NCI-H2196 (cell line): ENCODE measurements around the gene SH2D3C.
A peak's percentile ranks its signal among the peaks of the same experiment; 100 is the strongest.

Source experiments
- DNase-seq: peaks from one replicate; lab custom pipeline; 2025; ENCODE audit not compliant: unreplicated experiment; lab: John Stamatoyannopoulos, UW

The SH2D3C gene

GRCh38 chr9:127778280-127779135 lies at the start of gene SH2D3C:
Gene SH2D3C, minus strand, starts transcription at chr9:127778666. Its CDS starts 39 bp downstream, at chr9:127778627.
- DNase-seq = no peak

- no peak for DNase-seq
Observed at GRCh38 chr9:127826253-127826913, 47.9 kb upstream of the SH2D3C start.

GRCh38 chr9:127825319-127826051 lies 47.0 kb upstream of the SH2D3C start:
- DNase-seq = no peak

GRCh38 chr9:127822108-127822507 lies 43.6 kb upstream of the SH2D3C start:
- DNase-seq = no peak

GRCh38 chr9:127818574-127818973 lies 40.1 kb upstream of the SH2D3C start:
- no peak for DNase-seq

- no peak for DNase-seq
Observed at GRCh38 chr9:127817881-127818434, 39.5 kb upstream of the SH2D3C start.

- DNase-seq = no peak
Observed at GRCh38 chr9:127816728-127817127, 38.3 kb upstream of the SH2D3C start.

- no peak for DNase-seq
Observed at GRCh38 chr9:127816362-127816725, 37.9 kb upstream of the SH2D3C start.

- no peak for DNase-seq
Observed at GRCh38 chr9:127815512-127816361, 37.3 kb upstream of the SH2D3C start.

- DNase-seq = no peak
Observed at GRCh38 chr9:127814619-127815511, 36.4 kb upstream of the SH2D3C start.

- DNase-seq = no peak
Observed at GRCh38 chr9:127813686-127814226, 35.3 kb upstream of the SH2D3C start.

GRCh38 chr9:127812936-127813675 lies 34.6 kb upstream of the SH2D3C start:
- no peak for DNase-seq

- no peak for DNase-seq
Observed at GRCh38 chr9:127812011-127812410, 33.5 kb upstream of the SH2D3C start.

GRCh38 chr9:127810378-127811187 lies 32.1 kb upstream of the SH2D3C start:
- DNase-seq = no peak

- peak; percentile 72 for DNase-seq
Observed at GRCh38 chr9:127809540-127810377, 31.3 kb upstream of the SH2D3C start.

- no peak for DNase-seq
Observed at GRCh38 chr9:127809002-127809539, 30.6 kb upstream of the SH2D3C start.
